ENCODE results near the gene TERC.

- TF ChIP-seq CTCF (conservative IDR thresholded peaks at IDR 0.05 in 1 of 2, IDR thresholded peaks at IDR 0.05 in 1 of 2; ENCODE audit: extremely low read depth in 1 of 2, insufficient read depth in 1 of 2, low read depth in 1 of 2, low read length in 2 of 2) (peak in 1 of 2 donors; percentile 28), EZH2 (IDR thresholded peaks at IDR 0.05; ENCODE audit: borderline replicate concordance, low read length) (no peak)
Observed at GRCh38 chr3:169772897-169773816, 8.3 kb upstream of the TERC start, which contains the start of gene MYNN.

Data from mammary epithelial cell (primary cell).